Epithelial cell of proximal tubule (primary cell): ENCODE data around the gene QSOX2. TPM values are rescaled to one million over a fixed set of nuclear protein-coding genes. Genes with fewer than 3 reads are reported as not detected.

ENCODE experiments used
- DNase-seq: peaks from one replicate; pipeline ENCODE4 v3.0.0-alpha.2; 2011; ENCODE audit warnings: low read depth
- H3K4me3 ChIP-seq: 2 replicates; pipeline ENCODE4 v1.5.1; 2011; ENCODE audit warnings: low read depth, mild to moderate bottlenecking, low read length
- total RNA-seq: library from RNA; depleted of rRNA; stranded (reverse); fragments of >200 nt; gene quantifications from 2 replicates; pipeline ENCODE4 v1.2.3, GENCODE V29; 2015
- TF ChIP-seq, protein P1 (sequence below): conservative IDR thresholded peaks from 2 replicates; pipeline ENCODE4 v1.5.1; 2012; ENCODE audit warnings: low read depth, mild to moderate bottlenecking, low read length

Gene QSOX2
- total RNA-seq, 1 donor from 2014 or later: 17.8 TPM

DNA sequence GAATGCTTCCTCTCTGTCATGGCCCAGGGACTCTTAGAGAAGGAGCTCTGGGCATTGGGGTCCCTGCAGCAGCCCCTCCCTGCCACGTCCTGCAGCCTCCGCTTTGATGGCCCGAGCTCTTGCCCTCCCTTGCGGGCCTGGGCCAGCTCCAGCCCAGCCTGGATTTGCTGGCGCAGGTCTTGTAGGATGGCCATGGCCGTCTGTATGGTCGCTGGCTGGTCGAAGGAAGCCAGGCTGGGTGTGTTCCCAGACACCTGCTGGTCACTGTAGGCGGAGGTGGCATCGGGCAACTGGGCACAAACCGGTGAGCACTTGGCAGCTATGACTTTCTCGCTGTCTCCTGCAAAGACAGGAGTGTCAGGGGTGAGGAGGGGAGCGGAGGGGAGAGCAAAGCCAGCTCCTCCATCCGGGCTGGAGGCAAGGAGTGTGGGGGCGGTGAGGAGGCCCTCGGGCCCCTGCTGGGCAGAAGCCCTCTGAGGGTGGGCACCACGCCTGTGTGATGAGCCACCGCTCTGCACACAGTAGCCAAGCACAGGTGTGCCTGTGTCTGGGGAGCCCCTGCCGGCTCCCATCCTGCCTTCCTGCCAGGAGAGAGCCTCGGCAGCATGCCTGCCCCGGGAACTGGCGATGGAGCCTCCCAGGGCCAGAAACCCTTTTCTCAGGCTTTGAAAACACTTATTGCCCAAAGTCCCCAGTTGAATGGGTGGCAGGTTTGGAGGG, 45.9 kb upstream of the QSOX2 start:
- DNase-seq: no peak
- TF ChIP-seq, protein P1, sequence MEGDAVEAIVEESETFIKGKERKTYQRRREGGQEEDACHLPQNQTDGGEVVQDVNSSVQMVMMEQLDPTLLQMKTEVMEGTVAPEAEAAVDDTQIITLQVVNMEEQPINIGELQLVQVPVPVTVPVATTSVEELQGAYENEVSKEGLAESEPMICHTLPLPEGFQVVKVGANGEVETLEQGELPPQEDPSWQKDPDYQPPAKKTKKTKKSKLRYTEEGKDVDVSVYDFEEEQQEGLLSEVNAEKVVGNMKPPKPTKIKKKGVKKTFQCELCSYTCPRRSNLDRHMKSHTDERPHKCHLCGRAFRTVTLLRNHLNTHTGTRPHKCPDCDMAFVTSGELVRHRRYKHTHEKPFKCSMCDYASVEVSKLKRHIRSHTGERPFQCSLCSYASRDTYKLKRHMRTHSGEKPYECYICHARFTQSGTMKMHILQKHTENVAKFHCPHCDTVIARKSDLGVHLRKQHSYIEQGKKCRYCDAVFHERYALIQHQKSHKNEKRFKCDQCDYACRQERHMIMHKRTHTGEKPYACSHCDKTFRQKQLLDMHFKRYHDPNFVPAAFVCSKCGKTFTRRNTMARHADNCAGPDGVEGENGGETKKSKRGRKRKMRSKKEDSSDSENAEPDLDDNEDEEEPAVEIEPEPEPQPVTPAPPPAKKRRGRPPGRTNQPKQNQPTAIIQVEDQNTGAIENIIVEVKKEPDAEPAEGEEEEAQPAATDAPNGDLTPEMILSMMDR: no peak
- H3K4me3 ChIP-seq: no peak overlapping the region

DNA sequence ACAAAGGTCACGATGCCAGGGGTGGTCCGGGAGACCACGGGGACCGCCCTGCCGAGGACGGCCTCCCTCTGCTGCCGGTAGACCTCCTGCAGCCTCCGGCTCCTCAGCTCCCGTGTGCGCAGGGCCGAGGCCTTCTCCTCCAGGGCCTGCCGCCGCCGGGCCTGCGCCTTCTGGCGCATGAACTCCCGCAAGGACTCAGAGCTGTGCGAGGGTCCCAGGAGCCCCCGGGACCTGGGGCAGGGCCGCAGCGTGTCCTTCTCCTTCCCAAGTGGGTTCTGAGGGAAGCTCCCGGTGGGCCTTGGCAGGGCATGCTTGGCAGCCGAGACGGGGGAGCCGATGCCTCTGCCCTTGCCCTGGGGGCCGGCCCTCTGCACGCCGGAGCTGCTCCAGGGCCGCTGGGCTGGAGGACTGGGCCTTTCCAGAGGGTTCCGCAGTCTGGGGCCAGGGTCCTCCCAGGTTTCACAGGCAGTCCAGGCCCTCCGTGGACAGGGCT, 44.9 kb upstream of the QSOX2 start:
- no peak overlapping the region for H3K4me3 ChIP-seq
- DNase-seq: no peak
- TF ChIP-seq, protein P1: no peak

DNA sequence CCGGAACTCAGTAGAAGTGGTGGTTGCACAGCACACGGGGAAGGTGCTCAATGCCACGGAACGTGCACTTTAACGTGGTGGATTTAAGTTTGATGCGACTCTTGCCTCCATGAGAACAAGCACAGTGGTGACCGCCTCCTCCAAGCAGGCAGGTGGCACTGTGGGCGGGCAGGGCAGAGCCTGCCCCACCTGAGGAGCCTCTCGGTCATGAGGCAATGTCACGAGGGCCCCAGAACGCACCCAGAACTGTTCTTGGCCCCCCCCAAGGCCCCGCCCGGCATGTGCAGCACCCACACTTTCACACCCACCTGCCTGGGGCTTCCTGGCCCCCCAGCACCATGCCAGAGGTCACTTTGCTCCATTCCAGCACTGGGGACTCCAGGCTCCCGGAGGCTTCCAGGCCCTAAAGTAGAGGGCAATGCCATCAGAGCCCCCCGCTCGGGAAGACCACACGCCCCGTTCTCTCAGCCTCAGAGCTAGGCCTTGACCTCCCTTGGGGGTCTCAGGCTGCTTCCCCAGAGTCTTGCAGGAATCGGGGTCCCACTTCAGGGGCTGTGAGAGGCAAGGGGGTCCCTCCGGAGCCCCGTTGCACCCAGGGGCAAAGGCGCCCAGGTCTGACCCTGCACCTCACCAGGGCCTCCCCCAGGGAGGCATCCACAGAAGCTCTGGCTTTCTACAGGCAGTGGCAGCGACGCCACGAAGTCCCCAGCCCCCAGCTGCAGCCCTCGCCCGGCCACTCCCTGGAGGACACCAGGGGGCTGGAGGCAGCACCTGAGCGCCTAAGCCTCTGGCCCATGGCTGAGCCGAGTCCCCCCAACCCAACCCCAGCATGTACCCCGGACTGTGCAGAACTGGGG, 44.3 kb upstream of the QSOX2 start:
- no peak for DNase-seq
- TF ChIP-seq, protein P1: no peak
- no peak overlapping the region for H3K4me3 ChIP-seq

DNA sequence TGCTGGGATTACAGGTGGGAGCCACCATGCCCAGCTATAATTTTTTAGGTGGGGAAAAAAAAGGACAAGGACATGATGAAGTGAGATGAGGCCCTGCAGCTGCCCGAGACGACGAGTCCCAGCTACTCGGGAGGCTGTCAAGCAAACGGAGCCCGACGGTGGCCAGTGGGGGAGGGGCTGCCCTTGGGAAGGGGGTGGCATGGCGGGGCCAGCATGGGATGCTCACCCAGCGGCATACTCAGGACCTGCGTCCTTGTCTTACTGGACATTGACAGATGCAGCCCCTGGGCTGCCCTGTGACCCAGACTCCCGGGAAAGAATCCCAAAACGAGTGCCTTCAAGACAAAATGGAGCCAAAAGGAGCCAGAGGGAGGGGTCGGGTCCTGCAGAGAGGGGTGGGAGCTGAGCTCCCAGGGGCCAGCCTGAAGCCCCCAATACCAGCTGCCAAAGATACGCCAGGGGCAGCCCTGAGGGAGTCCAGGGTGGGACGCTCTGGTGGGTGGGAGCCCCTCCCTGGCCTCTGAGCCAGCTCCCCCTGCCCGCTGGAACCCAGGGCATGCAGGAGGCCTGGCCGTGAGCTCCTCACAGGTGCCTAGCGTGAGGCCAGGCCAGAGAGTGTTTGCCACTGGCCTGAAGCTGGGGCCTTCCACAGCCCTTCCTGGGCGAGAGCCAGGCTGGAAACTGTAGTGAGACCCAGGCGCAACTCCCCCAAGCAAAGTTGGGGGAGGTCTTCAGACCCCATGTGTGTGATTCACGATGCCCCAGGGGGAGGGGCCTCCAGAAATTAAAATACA, 42.5 kb upstream of the QSOX2 start:
- TF ChIP-seq, protein P1: no peak
- no peak overlapping the region for H3K4me3 ChIP-seq
- no peak for DNase-seq

DNA sequence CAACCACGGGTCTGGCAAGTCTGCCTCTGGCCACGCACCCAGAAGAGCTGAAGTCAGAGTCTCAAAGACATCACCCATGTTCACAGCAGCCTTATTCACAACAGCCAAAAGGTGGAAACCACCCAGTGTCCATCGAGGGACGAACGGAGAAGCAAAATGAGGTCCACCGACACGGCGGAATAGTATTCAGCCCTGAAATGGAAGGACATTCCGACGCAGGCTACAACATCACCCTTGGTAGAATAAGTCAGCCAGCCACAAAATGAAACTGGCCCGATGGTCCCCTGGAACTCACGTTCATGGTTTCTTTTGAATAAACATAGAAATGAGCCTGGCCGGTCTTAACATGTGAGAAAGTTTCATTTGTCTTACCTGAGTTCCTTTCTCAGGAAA, 41.4 kb upstream of the QSOX2 start:
- no peak for DNase-seq
- H3K4me3 ChIP-seq: no peak overlapping the region
- TF ChIP-seq, protein P1: no peak

DNA sequence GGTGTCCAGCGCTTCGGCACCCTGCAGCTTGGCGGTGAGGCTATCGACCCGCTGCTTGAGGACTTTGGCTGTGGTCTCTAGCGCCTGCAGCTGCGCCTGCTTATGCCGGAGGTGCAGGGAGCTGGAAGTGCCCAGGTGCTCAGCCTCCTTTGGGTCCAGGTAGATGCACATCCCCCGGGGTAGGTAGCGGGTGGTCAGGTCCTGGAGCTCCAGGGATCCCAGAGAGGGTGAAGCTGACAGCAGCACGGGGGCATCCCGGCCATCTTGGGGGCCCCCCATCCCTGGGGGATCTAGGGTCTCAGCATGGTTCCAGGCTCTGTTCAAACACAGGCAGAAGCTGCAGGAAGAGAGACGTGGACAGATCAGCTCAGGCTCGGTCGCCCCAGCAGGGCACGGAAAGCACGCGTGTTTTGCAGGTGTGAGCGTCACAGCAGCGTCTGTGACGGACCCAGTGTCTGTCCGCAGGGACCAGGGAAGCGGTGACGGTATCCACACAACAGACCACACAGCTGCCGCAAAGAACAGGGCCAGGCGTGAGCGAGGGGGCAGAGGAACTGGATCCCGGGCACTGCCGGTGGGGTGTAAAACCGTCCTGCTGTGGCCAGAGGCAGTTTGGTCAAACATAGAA, 40.9 kb upstream of the QSOX2 start:
- DNase-seq: no peak
- H3K4me3 ChIP-seq: no peak overlapping the region
- TF ChIP-seq, protein P1: no peak
